HUES64 (cell line): Measurements from ENCODE around the gene ZDHHC18. TPM values are rescaled to one million over a fixed set of nuclear protein-coding genes. Genes with fewer than 3 reads are reported as not detected.

ENCODE experiments used
- H3K27ac ChIP-seq: 2 replicates; pipeline ENCODE4 v1.7.0; 2013; ENCODE audit warnings: low read depth, low read length, inconsistent platforms
- H3K27me3 ChIP-seq: 2 replicates; pipeline ENCODE4 v1.6.1; 2013; ENCODE audit warnings: mild to moderate bottlenecking, low read length; ENCODE audit not compliant: insufficient read depth
- H3K36me3 ChIP-seq: 2 replicates; pipeline ENCODE4 v1.6.1; 2013; ENCODE audit warnings: mild to moderate bottlenecking, low read length; ENCODE audit not compliant: insufficient read depth
- H3K4me1 ChIP-seq: 2 replicates; pipeline ENCODE4 v1.6.1; 2013; ENCODE audit warnings: mild to moderate bottlenecking, low read length, moderate library complexity; ENCODE audit not compliant: insufficient read depth
- H3K4me3 ChIP-seq: 2 replicates; pipeline ENCODE4 v1.5.1; 2013; ENCODE audit warnings: mild to moderate bottlenecking, low read length, moderate library complexity
- H3K9ac ChIP-seq: 2 replicates; pipeline ENCODE4 v1.6.1; 2013; ENCODE audit warnings: mild to moderate bottlenecking, low read depth, low read length
- H3K9me3 ChIP-seq: 2 replicates; pipeline ENCODE4 v1.6.1; 2013; ENCODE audit warnings: low read depth, low read length; ENCODE audit not compliant: insufficient read depth
- WGBS: fragments of 150-250, 120-280 bp; methylation state at CpG from one replicate; pipeline ENCODE4 v1.1.7; 2013; ENCODE audit warnings: missing lambda C conversion rate; 5-methylcytosine and 5-hydroxymethylcytosine counted together
- polyA plus RNA-seq, 2 experiments: library from polyadenylated mRNA; stranded (reverse); fragments of 50-300 nt; gene quantifications; one replicate each; pipeline ENCODE4 v1.2.3, GENCODE V29; 2013

ZDHHC18 gene, protein sequence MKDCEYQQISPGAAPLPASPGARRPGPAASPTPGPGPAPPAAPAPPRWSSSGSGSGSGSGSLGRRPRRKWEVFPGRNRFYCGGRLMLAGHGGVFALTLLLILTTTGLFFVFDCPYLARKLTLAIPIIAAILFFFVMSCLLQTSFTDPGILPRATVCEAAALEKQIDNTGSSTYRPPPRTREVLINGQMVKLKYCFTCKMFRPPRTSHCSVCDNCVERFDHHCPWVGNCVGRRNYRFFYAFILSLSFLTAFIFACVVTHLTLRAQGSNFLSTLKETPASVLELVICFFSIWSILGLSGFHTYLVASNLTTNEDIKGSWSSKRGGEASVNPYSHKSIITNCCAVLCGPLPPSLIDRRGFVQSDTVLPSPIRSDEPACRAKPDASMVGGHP
- polyA plus RNA-seq (2013, experiment 1 of 2), result 23.3 TPM
- 24.3 TPM for polyA plus RNA-seq (2013, experiment 2 of 2)

DNA sequence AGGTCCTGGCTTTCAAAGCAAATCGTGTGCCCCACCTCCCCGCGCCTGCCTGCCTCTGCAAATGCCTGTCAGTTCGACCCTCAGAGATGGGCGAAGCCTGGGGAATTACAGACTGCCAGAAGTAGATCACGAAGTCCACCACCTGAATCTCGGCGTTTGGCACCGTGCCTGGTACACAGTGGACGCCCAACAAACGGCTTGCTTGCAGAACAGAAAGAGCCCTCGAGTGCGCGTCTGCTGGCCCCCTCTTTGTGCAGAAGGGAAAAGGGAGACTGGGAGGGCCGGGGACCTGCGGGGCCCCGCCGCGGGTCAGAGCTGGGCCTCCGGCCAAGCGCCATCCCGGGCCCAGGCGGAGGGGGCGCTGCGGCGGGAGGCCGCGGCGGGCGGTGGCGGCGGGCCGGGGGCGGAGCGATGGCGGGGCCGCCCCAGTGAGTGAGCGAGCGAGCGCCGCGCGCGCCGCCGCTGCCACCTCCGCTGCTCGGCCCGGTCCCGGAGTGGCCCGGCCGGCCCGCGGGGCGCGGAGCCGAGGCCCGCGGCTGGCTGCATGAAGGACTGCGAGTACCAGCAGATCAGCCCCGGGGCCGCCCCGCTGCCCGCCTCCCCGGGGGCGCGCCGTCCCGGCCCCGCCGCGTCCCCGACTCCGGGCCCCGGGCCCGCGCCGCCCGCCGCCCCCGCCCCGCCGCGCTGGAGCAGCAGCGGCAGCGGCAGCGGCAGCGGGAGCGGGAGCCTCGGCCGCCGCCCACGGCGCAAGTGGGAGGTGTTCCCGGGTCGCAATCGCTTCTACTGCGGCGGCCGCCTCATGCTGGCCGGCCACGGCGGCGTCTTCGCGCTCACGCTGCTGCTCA is at the start of gene ZDHHC18:
Gene ZDHHC18 (plus strand): TSS at position 428 of the 845 bp plus-strand sequence. CDS start 117 bp downstream, at position 545.
- Histone ChIP-seq H3K27ac (no peak within 1 kb of the TSS), H3K4me3 (peak within 1 kb of the TSS; percentile 52), H3K4me1 (peaks cover 9% of the 10 kb centered on the region; the same call in 1 of the 2 replicates), H3K36me3 (peaks cover 10% of the 10 kb centered on the region; the same call in 1 of the 2 replicates), H3K9ac (peak within 1 kb of the TSS; percentile 57), H3K9me3 (no peaks in the 10 kb centered on the region), H3K27me3 (no peaks in the 10 kb centered on the region)
- WGBS, result 2% methylated on average over 107 of the region's 107 CpGs

- no peaks in the 10 kb centered on the region for H3K9me3 ChIP-seq
- peaks cover 93% of the 10 kb centered on the region for H3K36me3 ChIP-seq
- H3K27me3 ChIP-seq, result no peaks in the 10 kb centered on the region
- H3K9ac ChIP-seq, result no peak overlapping the region
- H3K4me3 ChIP-seq, result no peak overlapping the region
- peaks cover 9% of the 10 kb centered on the region for H3K4me1 ChIP-seq
- H3K27ac ChIP-seq, result no peak overlapping the region
- 95% methylated on average over 11 of the region's 11 CpGs for WGBS
These were observed 47.3 kb upstream of the ZDHHC18 start for GRCh38 chr1:26779098-26779668.

- H3K36me3 ChIP-seq, result peaks cover 80% of the 10 kb centered on the region
- H3K27me3 ChIP-seq, result no peaks in the 10 kb centered on the region
- no peak overlapping the region for H3K4me3 ChIP-seq
- H3K4me1 ChIP-seq, result peaks cover 9% of the 10 kb centered on the region
- no peaks in the 10 kb centered on the region for H3K9me3 ChIP-seq
- no peak overlapping the region for H3K9ac ChIP-seq
- H3K27ac ChIP-seq, result no peak overlapping the region
- whole genome bisulfite sequencing, result 97% methylated on average over 21 of the region's 21 CpGs
These were observed 46.0 kb upstream of the ZDHHC18 start for GRCh38 chr1:26780344-26780957.

DNA sequence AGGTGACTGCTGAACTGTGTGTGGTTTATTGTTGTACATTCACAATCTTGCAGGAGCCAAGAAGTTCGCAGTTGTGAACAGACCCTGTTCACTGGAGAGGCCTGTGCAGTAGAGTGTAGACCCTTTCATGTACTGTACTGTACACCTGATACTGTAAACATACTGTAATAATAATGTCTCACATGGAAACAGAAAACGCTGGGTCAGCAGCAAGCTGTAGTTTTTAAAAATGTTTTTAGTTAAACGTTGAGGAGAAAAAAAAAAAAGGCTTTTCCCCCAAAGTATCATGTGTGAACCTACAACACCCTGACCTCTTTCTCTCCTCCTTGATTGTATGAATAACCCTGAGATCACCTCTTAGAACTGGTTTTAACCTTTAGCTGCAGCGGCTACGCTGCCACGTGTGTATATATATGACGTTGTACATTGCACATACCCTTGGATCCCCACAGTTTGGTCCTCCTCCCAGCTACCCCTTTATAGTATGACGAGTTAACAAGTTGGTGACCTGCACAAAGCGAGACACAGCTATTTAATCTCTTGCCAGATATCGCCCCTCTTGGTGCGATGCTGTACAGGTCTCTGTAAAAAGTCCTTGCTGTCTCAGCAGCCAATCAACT is 45.2 kb upstream of the ZDHHC18 start:
- no peak overlapping the region for H3K9ac ChIP-seq
- H3K9me3 ChIP-seq, result no peaks in the 10 kb centered on the region
- 95% methylated on average over 10 of the region's 11 CpGs for WGBS
- peaks cover 16% of the 10 kb centered on the region for H3K4me1 ChIP-seq
- peaks cover 72% of the 10 kb centered on the region for H3K36me3 ChIP-seq
- H3K4me3 ChIP-seq, result no peak overlapping the region
- H3K27ac ChIP-seq, result no peak overlapping the region
- H3K27me3 ChIP-seq, result no peaks in the 10 kb centered on the region

DNA sequence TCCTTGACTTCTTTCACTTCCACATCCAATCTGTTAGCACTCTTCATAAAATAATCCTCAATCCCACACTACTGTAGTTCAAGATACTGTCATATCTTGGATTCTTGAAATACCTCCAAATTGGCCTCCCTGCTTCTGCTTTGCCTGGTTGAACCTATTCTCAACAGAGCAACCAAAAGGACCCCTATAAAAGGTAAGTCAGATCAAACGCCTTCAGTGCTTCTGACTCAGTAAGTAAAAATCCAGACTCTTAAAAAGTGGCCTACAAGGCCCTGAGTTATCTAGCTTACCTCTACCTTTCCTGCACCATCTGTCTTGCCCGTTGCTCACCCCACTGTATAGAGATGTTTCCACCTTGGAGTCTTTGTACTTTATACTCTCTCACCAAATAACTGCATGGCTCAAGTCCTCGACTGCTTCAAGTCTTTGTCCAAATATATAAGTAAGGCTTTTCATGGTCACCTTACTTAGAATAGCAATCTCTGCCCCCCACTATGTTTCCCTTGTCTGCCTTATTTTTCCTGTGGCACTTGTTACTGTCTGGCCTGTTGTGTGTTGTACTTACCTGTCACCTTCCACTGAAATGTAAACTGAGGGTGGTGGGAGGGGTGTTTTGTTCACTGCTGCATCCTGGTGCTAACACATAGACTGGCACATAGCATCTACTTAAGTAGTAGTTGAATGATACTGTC is 43.8 kb upstream of the ZDHHC18 start:
- Histone ChIP-seq H3K9me3 (no peaks in the 10 kb centered on the region), H3K4me1 (peaks cover 27% of the 10 kb centered on the region), H3K4me3 (no peak overlapping the region), H3K27me3 (no peaks in the 10 kb centered on the region), H3K27ac (no peak overlapping the region), H3K36me3 (peaks cover 59% of the 10 kb centered on the region), H3K9ac (no peak overlapping the region)
- 89% methylated on average over 3 of the region's 3 CpGs for WGBS

DNA sequence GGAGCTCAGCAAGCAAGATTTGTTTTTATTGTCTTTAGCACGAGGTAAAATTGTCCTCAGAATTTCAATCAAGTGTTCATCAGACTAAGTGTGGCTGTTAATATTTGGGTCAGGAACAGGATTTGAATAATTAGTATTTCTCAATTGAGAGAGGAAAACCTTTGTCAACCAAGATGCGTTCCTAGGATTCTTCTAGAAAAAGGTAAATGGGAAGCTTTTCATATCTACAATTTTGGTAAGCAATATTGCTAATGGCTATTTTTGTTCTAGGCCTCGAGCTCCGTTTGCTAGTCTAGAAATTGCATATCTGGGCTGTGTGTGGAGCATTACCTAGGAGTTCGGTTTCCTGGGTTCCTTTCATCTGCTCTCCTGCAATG is 42.9 kb upstream of the ZDHHC18 start:
- no peaks in the 10 kb centered on the region for H3K27me3 ChIP-seq
- H3K9ac ChIP-seq, result no peak overlapping the region
- peaks cover 30% of the 10 kb centered on the region for H3K4me1 ChIP-seq
- H3K9me3 ChIP-seq, result no peaks in the 10 kb centered on the region
- H3K4me3 ChIP-seq, result no peak overlapping the region
- H3K36me3 ChIP-seq, result peaks cover 50% of the 10 kb centered on the region
- peak overlapping the region; percentile 16; the same call in 1 of the 2 replicates for H3K27ac ChIP-seq
- WGBS, result 85% methylated on average over 5 of the region's 5 CpGs

- peak overlapping the region; percentile 16; the same call in 1 of the 2 replicates for H3K27ac ChIP-seq
- H3K9me3 ChIP-seq, result no peaks in the 10 kb centered on the region
- H3K36me3 ChIP-seq, result peaks cover 44% of the 10 kb centered on the region
- H3K4me1 ChIP-seq, result peaks cover 35% of the 10 kb centered on the region
- H3K9ac ChIP-seq, result no peak overlapping the region
- 95% methylated on average over 2 of the region's 2 CpGs for WGBS
- H3K4me3 ChIP-seq, result no peak overlapping the region
- no peaks in the 10 kb centered on the region for H3K27me3 ChIP-seq
These were observed 42.2 kb upstream of the ZDHHC18 start for GRCh38 chr1:26784023-26784871.

DNA sequence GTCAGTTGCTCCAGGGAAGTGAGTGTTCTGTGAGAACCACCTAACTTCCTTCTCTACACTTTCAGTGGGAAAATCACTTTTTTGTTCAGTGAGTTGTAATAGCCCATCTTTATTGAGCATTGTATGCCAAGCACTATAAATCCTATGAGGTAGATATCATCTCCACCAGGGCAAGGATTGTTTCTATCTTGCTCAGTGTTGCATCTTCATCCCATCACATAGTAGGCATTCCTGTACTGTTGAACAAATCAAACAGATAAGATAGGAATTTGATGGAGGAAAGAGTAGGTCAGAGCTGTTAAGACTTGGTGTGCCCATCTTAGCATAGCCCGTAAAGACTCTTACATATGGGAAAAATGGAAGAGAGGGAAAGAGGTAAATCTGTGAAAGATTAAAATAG is 41.6 kb upstream of the ZDHHC18 start:
- Histone ChIP-seq H3K36me3 (peaks cover 37% of the 10 kb centered on the region), H3K4me1 (peaks cover 38% of the 10 kb centered on the region), H3K4me3 (no peak overlapping the region), H3K9me3 (no peaks in the 10 kb centered on the region), H3K9ac (no peak overlapping the region), H3K27ac (no peak overlapping the region), H3K27me3 (no peaks in the 10 kb centered on the region)
- 100% methylated on average over 1 of the region's 1 CpG for WGBS

GRCh38 chr1:26785611-26786436 is 40.7 kb upstream of the ZDHHC18 start:
- peaks cover 28% of the 10 kb centered on the region for H3K36me3 ChIP-seq
- H3K9me3 ChIP-seq, result no peaks in the 10 kb centered on the region
- H3K4me3 ChIP-seq, result no peak overlapping the region
- 85% methylated on average over 5 of the region's 5 CpGs for WGBS
- peak overlapping the region; percentile 97 for H3K27ac ChIP-seq
- no peaks in the 10 kb centered on the region for H3K27me3 ChIP-seq
- H3K4me1 ChIP-seq, result peaks cover 38% of the 10 kb centered on the region
- peak overlapping the region; percentile 93; the same call in 1 of the 2 replicates for H3K9ac ChIP-seq
